Mesendoderm (in vitro differentiated cells): Measurements from ENCODE around the gene RNU6-9.
"Not testable (repeated sequence)": the region's sequence is repeated elsewhere in the genome, so short reads cannot be mapped to it uniquely, and the experiment has no call there.

ENCODE experiments used
- DNase-seq: peaks from one replicate; pipeline ENCODE4 v3.0.0; 2013
- H2AK5ac ChIP-seq: 2 replicates; pipeline ENCODE4 v1.6.1; 2013; ENCODE audit warnings: low read length, inconsistent platforms
- H2BK120ac ChIP-seq: 2 replicates; pipeline ENCODE4 v1.6.1; 2013; ENCODE audit warnings: low read depth, mild to moderate bottlenecking, low read length, moderate library complexity, mixed read lengths
- H2BK15ac ChIP-seq: replicated peaks from 2 replicates; pipeline ENCODE4 v1.6.1; 2013; ENCODE audit warnings: low read depth, mild to moderate bottlenecking, moderate library complexity
- H2BK5ac ChIP-seq: 2 replicates; pipeline ENCODE4 v1.6.1; 2013; ENCODE audit warnings: low read length, inconsistent platforms
- H3K18ac ChIP-seq: 2 replicates; pipeline ENCODE4 v1.6.1; 2013; ENCODE audit warnings: mild to moderate bottlenecking, low read length, mixed read lengths
- H3K23ac ChIP-seq: one replicate; pipeline ENCODE4 v1.6.1; 2013; ENCODE audit warnings: low read length
- H3K27ac ChIP-seq: 2 replicates; pipeline ENCODE4 v1.5.1; 2013; ENCODE audit warnings: low read depth, mild to moderate bottlenecking, inconsistent platforms, low read length, moderate library complexity
- H3K27me3 ChIP-seq: 2 replicates; pipeline ENCODE4 v1.6.1; 2013; ENCODE audit warnings: low read length, control low read depth, mild to moderate bottlenecking, inconsistent platforms; ENCODE audit not compliant: insufficient read depth, poor library complexity
- H3K36me3 ChIP-seq: 2 replicates; pipeline ENCODE4 v1.6.1; 2013; ENCODE audit warnings: low read length, inconsistent platforms; ENCODE audit not compliant: control insufficient read depth, insufficient read depth
- H3K4ac ChIP-seq: one replicate; pipeline ENCODE4 v1.6.1; 2013; ENCODE audit warnings: low read depth, mild to moderate bottlenecking, low read length, moderate library complexity
- H3K4me1 ChIP-seq: 2 replicates; pipeline ENCODE4 v1.6.1; 2013; ENCODE audit warnings: low read depth, low read length, inconsistent platforms; ENCODE audit not compliant: control insufficient read depth
- H3K4me2 ChIP-seq: 2 replicates; pipeline ENCODE4 v1.6.1; 2013; ENCODE audit warnings: low read length
- H3K4me3 ChIP-seq: 2 replicates; pipeline ENCODE4 v1.5.1; 2013; ENCODE audit warnings: mild to moderate bottlenecking, low read length
- H3K56ac ChIP-seq: one replicate; pipeline ENCODE4 v1.6.1; 2013; ENCODE audit warnings: low read length
- H3K79me1 ChIP-seq: 2 replicates; pipeline ENCODE4 v1.6.1; 2013; ENCODE audit warnings: low read length, inconsistent platforms
- H3K79me2 ChIP-seq: 2 replicates; pipeline ENCODE4 v1.6.1; 2013; ENCODE audit warnings: mild to moderate bottlenecking, low read length; ENCODE audit not compliant: control insufficient read depth, insufficient read depth
- H3K9ac ChIP-seq: 2 replicates; pipeline ENCODE4 v1.6.1; 2013; ENCODE audit warnings: low read length, inconsistent platforms
- H4K5ac ChIP-seq: one replicate; pipeline ENCODE4 v1.6.1; 2013; ENCODE audit warnings: low read length
- H4K8ac ChIP-seq: one replicate; pipeline ENCODE4 v1.6.1; 2013; ENCODE audit warnings: low read depth, mild to moderate bottlenecking, control low read depth, low read length, moderate library complexity
- WGBS: extraction: QIAGEN DNeasy Blood & Tissue Kit; methylation state at CpG from one replicate; pipeline ENCODE4 v1.1.7; 2013; ENCODE audit warnings: low lambda C conversion rate, missing lambda C conversion rate; ENCODE audit not compliant: insufficient coverage; ENCODE audit errors: extremely low coverage; 5-methylcytosine and 5-hydroxymethylcytosine counted together

The RNU6-9 gene

GRCh38 chr19:853614-854220, 39.6 kb upstream of the RNU6-9 start:
- H3K4me2 ChIP-seq, H2BK15ac ChIP-seq, H3K56ac ChIP-seq, H3K27me3 ChIP-seq, H3K36me3 ChIP-seq, H3K4me3 ChIP-seq, H3K9ac ChIP-seq, H2BK120ac ChIP-seq, H3K79me2 ChIP-seq, DNase-seq, H4K5ac ChIP-seq, H4K8ac ChIP-seq, H3K79me1 ChIP-seq, H3K23ac ChIP-seq, H2BK5ac ChIP-seq, H3K4me1 ChIP-seq, H3K27ac ChIP-seq, H3K4ac ChIP-seq, H2AK5ac ChIP-seq, H3K18ac ChIP-seq: not testable (repeated sequence)
- no CpG with 5 or more reads among the region's 17 CpGs for WGBS

- Histone ChIP-seq H2BK120ac (no peak overlapping the region), H3K79me1 (no peaks in the 10 kb centered on the region), H3K56ac (no peak overlapping the region), H2BK15ac (no peak overlapping the region), H3K4me2 (no peak overlapping the region), H3K27me3 (no peaks in the 10 kb centered on the region), H3K4me1 (no peaks in the 10 kb centered on the region), H3K9ac (no peak overlapping the region), H4K8ac (no peak overlapping the region), H3K4me3 (no peak overlapping the region), H3K36me3 (no peaks in the 10 kb centered on the region), H3K23ac (no peak overlapping the region), H2AK5ac (no peak overlapping the region), H2BK5ac (no peak overlapping the region), H3K18ac (no peak overlapping the region), H4K5ac (no peak overlapping the region), H3K27ac (no peak overlapping the region), H3K4ac (no peak overlapping the region), H3K79me2 (no peaks in the 10 kb centered on the region)
- DNase-seq, result no peak
- WGBS, result no CpG with 5 or more reads among the region's 6 CpGs
Measured at GRCh38 chr19:854549-854948, 38.7 kb upstream of the RNU6-9 start.

GRCh38 chr19:855142-855541, 38.1 kb upstream of the RNU6-9 start:
- Histone ChIP-seq H3K4ac (no peak overlapping the region), H3K18ac (no peak overlapping the region), H4K5ac (no peak overlapping the region), H3K56ac (no peak overlapping the region), H2BK15ac (no peak overlapping the region), H3K79me1 (no peaks in the 10 kb centered on the region), H3K27ac (no peak overlapping the region), H2BK5ac (no peak overlapping the region), H3K4me3 (no peak overlapping the region), H3K9ac (no peak overlapping the region), H3K27me3 (peaks cover 4% of the 10 kb centered on the region), H2AK5ac (no peak overlapping the region), H3K23ac (no peak overlapping the region), H4K8ac (no peak overlapping the region), H3K4me1 (no peaks in the 10 kb centered on the region), H2BK120ac (no peak overlapping the region), H3K36me3 (no peaks in the 10 kb centered on the region), H3K79me2 (no peaks in the 10 kb centered on the region), H3K4me2 (no peak overlapping the region)
- no peak for DNase-seq
- WGBS, result no CpG with 5 or more reads among the region's 12 CpGs

- no CpG with 5 or more reads among the region's 40 CpGs for WGBS
- Histone ChIP-seq H3K18ac (no peak overlapping the region), H3K27me3 (peaks cover 6% of the 10 kb centered on the region), H3K4me1 (no peaks in the 10 kb centered on the region), H2AK5ac (no peak overlapping the region), H3K4me2 (no peak overlapping the region), H2BK120ac (no peak overlapping the region), H3K23ac (no peak overlapping the region), H3K79me2 (no peaks in the 10 kb centered on the region), H2BK15ac (no peak overlapping the region), H3K36me3 (no peaks in the 10 kb centered on the region), H4K8ac (no peak overlapping the region), H3K27ac (no peak overlapping the region), H4K5ac (no peak overlapping the region), H3K9ac (no peak overlapping the region), H2BK5ac (no peak overlapping the region), H3K79me1 (no peaks in the 10 kb centered on the region), H3K56ac (no peak overlapping the region), H3K4me3 (no peak overlapping the region), H3K4ac (no peak overlapping the region)
- no peak for DNase-seq
Measured at GRCh38 chr19:855566-856120, 37.6 kb upstream of the RNU6-9 start.

- DNase-seq, result no peak
- Histone ChIP-seq H3K27me3 (peaks cover 6% of the 10 kb centered on the region), H3K4me3 (no peak overlapping the region)
Measured at GRCh38 chr19:858284-858683, 35.0 kb upstream of the RNU6-9 start.

More at GRCh38 chr19:858284-858683, 35.0 kb upstream of the RNU6-9 start:
- Histone ChIP-seq H4K5ac (no peak overlapping the region), H3K4me1 (no peaks in the 10 kb centered on the region), H4K8ac (no peak overlapping the region), H2BK15ac (no peak overlapping the region), H3K4ac (no peak overlapping the region), H3K18ac (no peak overlapping the region), H3K9ac (no peak overlapping the region), H2AK5ac (no peak overlapping the region), H3K4me2 (no peak overlapping the region), H3K36me3 (no peaks in the 10 kb centered on the region), H3K27ac (no peak overlapping the region), H2BK5ac (no peak overlapping the region), H3K79me1 (no peaks in the 10 kb centered on the region), H3K56ac (no peak overlapping the region), H2BK120ac (no peak overlapping the region), H3K23ac (no peak overlapping the region), H3K79me2 (no peaks in the 10 kb centered on the region)
- WGBS, result no CpG with 5 or more reads among the region's 9 CpGs
